ENCODE data around the gene ADCY5.

ADCY5 gene

GRCh38 chr3:123349566-123350435 lies 99.1 kb downstream of the ADCY5 start:
- TF ChIP-seq POLR2AphosphoS5 (IDR thresholded peaks at IDR 0.05; ENCODE audit: low read depth, low read length) (no peak), SIN3A (IDR thresholded peaks at IDR 0.05; ENCODE audit: borderline replicate concordance, insufficient read depth, low read length) (no peak), FOXP2 (optimal IDR thresholded peaks at IDR 0.05; ENCODE audit: borderline replicate concordance, extremely low read depth, extremely low read length, insufficient read depth) (no peak), REST (IDR thresholded peaks at IDR 0.05; ENCODE audit: insufficient read depth in 1 of 2, low read depth in 2 of 2, low read length in 2 of 2) (no peak), TAF1 (IDR thresholded peaks at IDR 0.05; ENCODE audit: borderline replicate concordance, insufficient read depth, low read length) (no peak)

DNA sequence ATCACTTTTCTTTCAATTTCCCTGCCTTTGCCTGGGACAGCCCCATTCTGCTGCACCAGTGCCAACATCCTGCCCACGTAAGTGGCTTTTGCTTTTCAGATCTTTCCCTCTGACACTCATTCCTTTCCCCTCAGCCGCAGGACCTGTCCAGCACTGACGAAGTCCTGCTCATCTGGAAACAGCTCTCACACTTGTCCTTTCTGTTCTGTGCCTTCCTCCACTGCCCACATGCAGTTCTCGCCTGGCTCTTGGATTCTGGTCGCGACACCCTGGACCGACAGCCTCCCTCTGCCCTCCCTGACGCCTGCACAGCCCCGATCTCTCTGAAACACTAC lies 99.7 kb downstream of the ADCY5 start:
- TF ChIP-seq SIN3A (IDR thresholded peaks at IDR 0.05; ENCODE audit: borderline replicate concordance, insufficient read depth, low read length) (no peak), REST (IDR thresholded peaks at IDR 0.05; ENCODE audit: insufficient read depth in 1 of 2, low read depth in 2 of 2, low read length in 2 of 2) (peak; percentile 22 to 79; a peak in 3 of 4 replicates)

DNA sequence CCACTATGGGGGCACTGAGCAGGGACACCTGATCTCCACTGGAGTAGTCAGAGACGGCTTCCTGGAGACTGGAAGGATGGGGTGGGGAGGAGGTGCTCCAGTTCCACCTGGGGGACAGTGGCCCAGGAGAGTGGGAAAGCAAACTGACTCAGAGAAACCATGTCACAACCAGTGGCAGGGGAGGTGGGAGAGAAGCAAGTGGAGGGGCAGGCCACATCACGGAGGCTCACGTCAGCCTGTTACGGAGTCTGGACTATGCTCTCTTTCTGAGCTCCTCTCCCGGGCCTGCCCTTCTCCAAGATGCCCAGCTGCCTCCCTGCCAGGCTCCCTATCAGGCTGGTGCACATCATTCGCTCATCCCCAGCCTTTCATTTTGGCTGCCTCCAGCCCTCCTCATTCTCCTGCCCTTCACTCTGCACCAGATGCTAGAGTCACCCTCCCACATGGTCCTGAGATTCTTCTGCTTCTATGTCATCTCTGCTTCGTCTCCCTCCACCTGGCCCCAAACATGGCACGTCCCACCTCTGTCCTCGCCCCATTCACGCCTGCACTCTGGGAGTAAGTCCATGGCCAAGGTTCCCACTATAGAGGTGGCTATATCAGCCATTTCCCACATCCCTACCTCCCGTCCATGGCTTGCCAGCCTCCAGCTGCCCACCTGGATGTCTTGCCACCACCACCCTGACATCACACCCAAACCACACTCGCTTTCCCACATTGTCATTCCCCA lies 100.3 kb downstream of the ADCY5 start:
- no peak for TF ChIP-seq FOXP2 (optimal IDR thresholded peaks at IDR 0.05; ENCODE audit: borderline replicate concordance, extremely low read depth, extremely low read length, insufficient read depth)
- TF ChIP-seq SIN3A (IDR thresholded peaks at IDR 0.05; ENCODE audit: borderline replicate concordance, insufficient read depth, low read length) = no peak
- TF ChIP-seq REST (IDR thresholded peaks at IDR 0.05; ENCODE audit: insufficient read depth in 1 of 2, low read depth in 2 of 2, low read length in 2 of 2) = no peak
- TF ChIP-seq TAF1 (IDR thresholded peaks at IDR 0.05; ENCODE audit: borderline replicate concordance, insufficient read depth, low read length) = no peak
- TF ChIP-seq POLR2AphosphoS5 (IDR thresholded peaks at IDR 0.05; ENCODE audit: low read depth, low read length) = no peak

DNA sequence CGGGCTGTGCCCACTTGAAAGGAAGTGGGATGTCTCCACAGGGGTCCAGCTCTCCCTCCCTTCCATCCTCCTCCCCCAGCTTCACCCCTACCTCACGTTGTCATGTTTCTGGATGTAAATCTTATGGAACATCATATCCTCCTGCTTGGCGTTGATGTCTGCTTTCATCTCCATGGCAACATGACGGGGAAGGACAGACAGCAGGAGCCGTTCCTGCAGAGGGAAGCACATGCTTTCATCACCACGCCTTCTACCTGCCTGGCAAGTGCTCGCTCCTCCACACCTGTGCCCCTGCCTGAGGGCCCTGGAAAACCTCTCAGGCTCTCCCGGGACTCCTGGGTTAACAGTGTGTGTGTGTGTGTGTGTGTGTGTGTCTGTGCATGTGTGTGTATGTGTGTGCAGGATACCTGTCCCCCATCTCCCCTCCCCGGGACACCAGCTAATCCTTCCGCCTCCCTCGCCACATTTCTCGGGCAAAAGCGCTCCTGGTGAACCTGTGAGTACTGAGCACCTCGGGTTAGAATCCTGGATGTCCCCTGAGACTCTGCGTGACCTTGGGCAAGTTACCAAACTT lies 101.1 kb downstream of the ADCY5 start:
- TF ChIP-seq REST (IDR thresholded peaks at IDR 0.05; ENCODE audit: insufficient read depth in 1 of 2, low read depth in 2 of 2, low read length in 2 of 2) (no peak), SIN3A (IDR thresholded peaks at IDR 0.05; ENCODE audit: borderline replicate concordance, insufficient read depth, low read length) (no peak), FOXP2 (optimal IDR thresholded peaks at IDR 0.05; ENCODE audit: borderline replicate concordance, extremely low read depth, extremely low read length, insufficient read depth) (no peak), POLR2AphosphoS5 (IDR thresholded peaks at IDR 0.05; ENCODE audit: low read depth, low read length) (no peak), TAF1 (IDR thresholded peaks at IDR 0.05; ENCODE audit: borderline replicate concordance, insufficient read depth, low read length) (no peak)

Data from PFSK-1 (cell line).